Left lung (tissue), 10 donors: ENCODE measurements around the gene AK9. TPM values are rescaled to one million over a fixed set of nuclear protein-coding genes. Genes with fewer than 3 reads are reported as not detected.

ENCODE experiments used
- ATAC-seq: fragments of 200-7000 bp; cut with Tn5 transposase; one replicate; pipeline ENCODE4 v1.9.1; 2020; ENCODE audit warnings: moderate library complexity
- DNase-seq, 4 donors: peaks; one replicate each; pipeline ENCODE4 v3.0.0-alpha.2; 2013 to 2020
- H3K27ac ChIP-seq, 2 donors: fragments of 200-600 bp; sonication (generic) in 1 of 2; one replicate each; pipeline versions ENCODE4 v1.5.0 to v1.8.0; 2020 to 2021
- H3K27me3 ChIP-seq, 2 donors: fragments of 200-600 bp; sonication (generic) in 1 of 2; one replicate each; pipeline versions ENCODE4 v1.5.0 to v1.8.0; 2020 to 2021
- H3K36me3 ChIP-seq, 2 donors: fragments of 200-600 bp; sonication (generic) in 1 of 2; one replicate each; pipeline versions ENCODE4 v1.5.0 to v1.8.0; 2020 to 2021
- H3K4me1 ChIP-seq, 2 donors: fragments of 200-600 bp; one replicate each; pipeline ENCODE4 v1.8.0; 2021
- H3K4me3 ChIP-seq, 2 donors: fragments of 200-600 bp; sonication (generic) in 1 of 2; one replicate each; pipeline versions ENCODE4 v1.5.0 to v1.8.0; 2020 to 2021; ENCODE audit warnings: mild to moderate bottlenecking in 1 of 2
- H3K9me3 ChIP-seq, 2 donors: fragments of 200-600 bp; sonication (generic) in 1 of 2; one replicate each; pipeline versions ENCODE4 v1.5.0 to v1.8.0; 2020 to 2021
- intact Hi-C, 2 donors: fragments of 100-400 bp; cut with DNase I; formaldehyde crosslinking; loops; one replicate each; pipeline versions ENCODE4 v1.11.2 to v1.14.2; 2022
- polyA plus RNA-seq, 6 donors: library from polyadenylated mRNA; unstranded; fragments of 120-200 nt; gene quantifications; one replicate each; pipeline ENCODE4 v1.2.1, GENCODE V29; 2013; ENCODE audit not compliant: insufficient read length in 6 of 6
- total RNA-seq, 2 donors: library from RNA; stranded (reverse); fragmentation: NEBNext Ultra II Directional; extraction: Animal tissue kit (Norgen Biotek cat#: 25700); gene quantifications; one replicate each; pipeline ENCODE4 v1.2.1, GENCODE V29; 2021
- TF ChIP-seq, protein P1 (sequence below), 2 donors: fragments of 200-600 bp; sonication (generic) in 1 of 2; IDR thresholded peaks; one replicate each; pipeline versions ENCODE4 v1.5.0 to v1.8.0; 2021; ENCODE audit warnings: antibody characterized with exemption in 2 of 2
- donor health status: DM: no; HTN: yes; CAD: no.
- donor health status: DM: no; HTN: no; CAD: no.

AK9 gene
- total and polyA plus RNA-seq, 8 donors: 4.6 to 18.1 (median 13.3) TPM

- H3K4me1 ChIP-seq: peaks cover 11 to 41% of the 10 kb centered on the region in 2 donors
- no peaks in the 10 kb centered on the region for H3K9me3 ChIP-seq
- H3K27ac ChIP-seq: peak overlapping the region in 1 of 2 donors; percentile 14
- no peak overlapping the region for H3K4me3 ChIP-seq
- ATAC-seq (no peak), DNase-seq (no peak)
- H3K36me3 ChIP-seq: peaks cover 0 to 29% of the 10 kb centered on the region in 2 donors
- H3K27me3 ChIP-seq: no peaks in the 10 kb centered on the region
- TF ChIP-seq, protein P1, sequence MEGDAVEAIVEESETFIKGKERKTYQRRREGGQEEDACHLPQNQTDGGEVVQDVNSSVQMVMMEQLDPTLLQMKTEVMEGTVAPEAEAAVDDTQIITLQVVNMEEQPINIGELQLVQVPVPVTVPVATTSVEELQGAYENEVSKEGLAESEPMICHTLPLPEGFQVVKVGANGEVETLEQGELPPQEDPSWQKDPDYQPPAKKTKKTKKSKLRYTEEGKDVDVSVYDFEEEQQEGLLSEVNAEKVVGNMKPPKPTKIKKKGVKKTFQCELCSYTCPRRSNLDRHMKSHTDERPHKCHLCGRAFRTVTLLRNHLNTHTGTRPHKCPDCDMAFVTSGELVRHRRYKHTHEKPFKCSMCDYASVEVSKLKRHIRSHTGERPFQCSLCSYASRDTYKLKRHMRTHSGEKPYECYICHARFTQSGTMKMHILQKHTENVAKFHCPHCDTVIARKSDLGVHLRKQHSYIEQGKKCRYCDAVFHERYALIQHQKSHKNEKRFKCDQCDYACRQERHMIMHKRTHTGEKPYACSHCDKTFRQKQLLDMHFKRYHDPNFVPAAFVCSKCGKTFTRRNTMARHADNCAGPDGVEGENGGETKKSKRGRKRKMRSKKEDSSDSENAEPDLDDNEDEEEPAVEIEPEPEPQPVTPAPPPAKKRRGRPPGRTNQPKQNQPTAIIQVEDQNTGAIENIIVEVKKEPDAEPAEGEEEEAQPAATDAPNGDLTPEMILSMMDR (IDR thresholded peaks at IDR 0.05): no peak
- intact Hi-C loops: no loop called here
Observed at GRCh38 chr6:109458774-109459531, 232.0 kb downstream of the AK9 start.

DNA sequence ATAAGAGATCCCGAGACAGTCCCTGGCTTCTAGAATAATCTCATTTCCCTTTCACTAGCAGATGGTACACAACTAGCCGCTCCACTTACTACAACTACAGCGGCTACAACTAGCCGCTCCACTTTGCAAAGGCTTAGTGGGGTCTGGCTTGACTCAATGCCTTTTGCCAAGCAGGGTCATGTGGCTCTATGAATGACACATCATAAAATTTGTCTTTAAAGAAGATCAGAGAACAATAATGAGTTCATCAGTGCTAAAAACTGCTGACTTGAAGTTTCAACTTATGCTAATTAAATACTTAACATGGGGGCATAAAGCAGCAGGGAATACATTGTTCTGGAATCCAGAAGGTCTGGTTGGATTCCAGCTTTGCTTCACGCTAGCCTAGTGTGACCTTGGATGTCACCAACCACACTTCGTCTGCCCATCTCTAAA is 233.4 kb downstream of the AK9 start:
- peaks cover 0 to 23% of the 10 kb centered on the region in 2 donors for H3K36me3 ChIP-seq
- peaks cover 13 to 55% of the 10 kb centered on the region in 2 donors for H3K4me1 ChIP-seq
- intact Hi-C loops: no loop called here
- H3K27ac ChIP-seq: peak overlapping the region; percentile 87 to 96
- DNase-seq (peak in 1 of 4 donors; percentile 50), ATAC-seq (no peak)
- H3K4me3 ChIP-seq: peak overlapping the region in 1 of 2 donors; percentile 90
- no peaks in the 10 kb centered on the region for H3K27me3 ChIP-seq
- TF ChIP-seq, protein P1 (IDR thresholded peaks at IDR 0.05): no peak
- no peaks in the 10 kb centered on the region for H3K9me3 ChIP-seq

DNA sequence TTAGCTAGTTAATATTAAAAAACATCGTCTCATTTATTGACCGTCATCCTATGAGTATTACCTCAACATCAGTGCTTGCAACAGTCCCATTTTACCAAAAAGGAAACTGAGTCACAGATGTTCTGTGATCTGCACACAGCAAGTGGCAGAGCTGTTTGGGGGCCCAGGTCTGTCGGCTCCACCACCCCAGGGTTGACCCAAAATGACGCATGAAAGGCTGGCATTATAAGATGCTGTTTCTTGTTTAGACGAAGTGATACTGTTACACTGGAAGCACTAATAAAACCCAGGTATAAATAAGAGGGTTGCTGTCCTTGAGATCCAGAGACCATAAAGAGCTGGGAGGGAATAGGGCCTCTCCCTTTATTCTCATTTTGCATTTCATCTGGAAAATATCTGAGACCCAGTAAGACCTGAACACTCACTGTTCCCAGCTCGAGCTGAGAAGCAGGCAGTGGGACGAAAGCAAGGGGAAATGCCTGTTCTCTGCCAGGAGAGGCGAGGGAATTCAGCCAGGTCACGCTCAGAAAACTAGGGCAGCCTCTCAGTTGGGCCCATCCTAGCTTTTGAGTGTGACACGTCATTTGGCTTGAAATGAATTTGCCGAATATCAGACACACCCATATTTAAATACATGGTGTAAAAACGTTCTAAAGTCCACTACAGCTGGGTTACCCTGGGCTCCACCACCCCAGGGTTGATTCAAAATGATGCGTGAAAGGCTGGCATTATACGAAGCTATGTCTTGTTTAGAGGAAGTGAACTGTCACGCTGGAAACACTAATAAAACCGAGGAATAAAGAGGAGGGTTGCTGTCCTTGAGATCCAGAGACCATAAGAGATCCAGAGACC is 234.1 kb downstream of the AK9 start:
- peak overlapping the region; percentile 90 to 92 for H3K4me3 ChIP-seq
- peak; percentile 35 for ATAC-seq
- no peaks in the 10 kb centered on the region for H3K9me3 ChIP-seq
- DNase-seq: peak in 3 of 4 donors; percentile 43 to 79 (median 73)
- TF ChIP-seq, protein P1 (IDR thresholded peaks at IDR 0.05): no peak
- intact Hi-C loops: no loop called here
- peaks cover 13 to 56% of the 10 kb centered on the region in 2 donors for H3K4me1 ChIP-seq
- H3K36me3 ChIP-seq: peaks cover 0 to 23% of the 10 kb centered on the region in 2 donors
- no peaks in the 10 kb centered on the region for H3K27me3 ChIP-seq
- peak overlapping the region; percentile 87 to 96 for H3K27ac ChIP-seq

DNA sequence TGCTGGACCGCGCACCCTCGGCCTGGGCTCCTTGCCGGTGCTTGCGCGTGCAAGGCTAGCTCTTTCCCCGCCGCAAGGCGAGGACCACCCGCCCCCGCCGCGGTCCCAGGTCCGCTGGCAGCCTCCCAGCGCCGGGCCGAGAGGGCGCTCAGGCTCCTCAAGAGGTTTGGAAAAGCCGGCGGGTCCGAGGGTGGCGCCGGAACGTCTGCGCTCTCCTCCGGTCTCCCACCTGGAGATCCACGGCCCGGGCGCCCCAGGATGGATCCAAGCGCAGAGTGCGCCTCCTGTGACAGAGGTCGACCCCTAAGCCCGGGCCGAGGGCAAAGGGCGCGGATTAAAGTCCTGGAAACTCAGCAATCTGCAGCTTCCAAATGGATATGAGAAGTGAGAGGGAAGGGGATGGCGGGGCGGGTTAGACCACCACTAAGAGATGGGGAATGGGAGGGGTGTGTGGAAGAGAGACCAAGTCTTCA is 234.9 kb downstream of the AK9 start:
- Histone ChIP-seq H3K27ac (peak overlapping the region; percentile 87 to 96), H3K4me1 (peaks cover 13 to 56% of the 10 kb centered on the region in 2 donors), H3K9me3 (no peaks in the 10 kb centered on the region), H3K4me3 (peak overlapping the region; percentile 90 to 92), H3K36me3 (peaks cover 0 to 22% of the 10 kb centered on the region in 2 donors), H3K27me3 (no peaks in the 10 kb centered on the region)
- TF ChIP-seq, protein P1 (IDR thresholded peaks at IDR 0.05): no peak
- DNase-seq: no peak
- ATAC-seq: peak; percentile 24
- intact Hi-C loops: no loop called here
